Type B pancreatic cell (in vitro differentiated cells): Measurements from ENCODE around the gene DNMT3A. TPM values are rescaled to one million over a fixed set of nuclear protein-coding genes. Genes with fewer than 3 reads are reported as not detected.

Source experiments
- DNase-seq: peaks from one replicate; pipeline ENCODE4 v3.0.0; 2021; ENCODE audit warnings: mixed read lengths; ENCODE audit not compliant: unreplicated experiment; ENCODE audit errors: extremely low spot score
- H3K27ac Mint-ChIP-seq: 2 replicates; pipeline ENCODE4 v1.8.0; 2021; ENCODE audit warnings: mild to moderate bottlenecking, mixed read lengths
- H3K27me3 Mint-ChIP-seq: 2 replicates; pipeline ENCODE4 v1.8.0; 2021; ENCODE audit warnings: mixed read lengths
- H3K36me3 Mint-ChIP-seq: 2 replicates; pipeline ENCODE4 v1.8.0; 2021; ENCODE audit warnings: mixed read lengths
- H3K4me1 Mint-ChIP-seq: one replicate; pipeline ENCODE4 v1.8.0; 2021; ENCODE audit warnings: mixed read lengths; ENCODE audit not compliant: unreplicated experiment
- H3K4me3 Mint-ChIP-seq: 2 replicates; pipeline ENCODE4 v1.8.0; 2021; ENCODE audit warnings: mild to moderate bottlenecking, mixed read lengths
- H3K9me3 Mint-ChIP-seq: 2 replicates; pipeline ENCODE4 v1.8.0; 2021; ENCODE audit warnings: mixed read lengths
- CTCF ChIP-seq: fragments of 200-600 bp; sonication (generic); conservative IDR thresholded peaks from 2 replicates; pipeline ENCODE4 v1.5.0; 2021; ENCODE audit warnings: antibody characterized with exemption, mild to moderate bottlenecking
- total RNA-seq: library from RNA; stranded (reverse); gene quantifications from 2 replicates; pipeline ENCODE4 v1.2.1, GENCODE V29; 2021; ENCODE audit warnings: low replicate concordance

Gene DNMT3A
- total RNA-seq, 1 donor from 2014 or later: 139 TPM

- Mint-ChIP-seq H3K27ac (no peak overlapping the region), H3K4me3 (no peak overlapping the region), H3K36me3 (peaks cover 7% of the 10 kb centered on the region), H3K4me1 (peaks cover 10% of the 10 kb centered on the region), H3K27me3 (no peaks in the 10 kb centered on the region), H3K9me3 (no peaks in the 10 kb centered on the region)
- no peak for DNase-seq
- TF ChIP-seq CTCF: no peak
These were observed 46.1 kb downstream of the DNMT3A start for GRCh38 chr2:25295621-25296020.

GRCh38 chr2:25294573-25295462 lies 46.9 kb downstream of the DNMT3A start:
- Mint-ChIP-seq H3K4me1 (peaks cover 10% of the 10 kb centered on the region), H3K27me3 (no peaks in the 10 kb centered on the region), H3K9me3 (no peaks in the 10 kb centered on the region), H3K4me3 (no peak overlapping the region), H3K36me3 (peaks cover 7% of the 10 kb centered on the region), H3K27ac (no peak overlapping the region)
- no peak for TF ChIP-seq CTCF
- no peak for DNase-seq

- TF ChIP-seq CTCF: no peak
- no peak overlapping the region for H3K27ac Mint-ChIP-seq
- peaks cover 10% of the 10 kb centered on the region for H3K4me1 Mint-ChIP-seq
- no peaks in the 10 kb centered on the region for H3K9me3 Mint-ChIP-seq
- peaks cover 7% of the 10 kb centered on the region for H3K36me3 Mint-ChIP-seq
- H3K27me3 Mint-ChIP-seq: no peaks in the 10 kb centered on the region
- DNase-seq: no peak
- no peak overlapping the region for H3K4me3 Mint-ChIP-seq
These were observed 47.7 kb downstream of the DNMT3A start for GRCh38 chr2:25293958-25294562.

GRCh38 chr2:25293145-25293544 lies 48.6 kb downstream of the DNMT3A start:
- Mint-ChIP-seq H3K36me3 (peaks cover 12% of the 10 kb centered on the region), H3K27ac (no peak overlapping the region), H3K4me3 (no peak overlapping the region), H3K4me1 (peaks cover 14% of the 10 kb centered on the region), H3K27me3 (no peaks in the 10 kb centered on the region), H3K9me3 (no peaks in the 10 kb centered on the region)
- TF ChIP-seq CTCF: no peak
- no peak for DNase-seq

GRCh38 chr2:25292408-25292807 lies 49.3 kb downstream of the DNMT3A start:
- Mint-ChIP-seq H3K27me3 (no peaks in the 10 kb centered on the region), H3K9me3 (no peaks in the 10 kb centered on the region), H3K27ac (no peak overlapping the region), H3K36me3 (peaks cover 12% of the 10 kb centered on the region), H3K4me3 (no peak overlapping the region), H3K4me1 (peaks cover 14% of the 10 kb centered on the region)
- no peak for DNase-seq
- TF ChIP-seq CTCF: no peak
